HL-60 (cell line): ENCODE results near the gene BAIAP2L1.

Experiments
- DNase-seq, 2 experiments: peaks; one replicate each; pipeline ENCODE4 v3.0.0-alpha.2; 2010 to 2020; ENCODE audit warnings: low read depth in 1 of 2, low spot score in 1 of 2
- H3K27ac ChIP-seq: fragments of 250-450 bp; sonication (Bioruptor Pico); replicated peaks from 2 replicates; pipeline ENCODE4 v1.5.1; 2020; ENCODE audit warnings: mild to moderate bottlenecking, moderate library complexity
- H3K27me3 ChIP-seq: fragments of 250-450 bp; sonication (Bioruptor Pico); 2 replicates; pipeline ENCODE4 v1.5.1; 2021; ENCODE audit warnings: mild to moderate bottlenecking, moderate library complexity; ENCODE audit not compliant: insufficient read depth, poor library complexity, severe bottlenecking
- H3K4me3 ChIP-seq: replicated peaks from 2 replicates; pipeline ENCODE4 v1.5.1; 2011; ENCODE audit warnings: mild to moderate bottlenecking, control low read depth, low read length; ENCODE audit not compliant: insufficient read depth
- CTCF ChIP-seq: IDR thresholded peaks from one replicate; pipeline ENCODE4 v1.5.1; 2011; ENCODE audit warnings: low read length, control low read depth, inconsistent platforms; ENCODE audit not compliant: insufficient read depth
- GABPA ChIP-seq: IDR thresholded peaks from 2 replicates; pipeline ENCODE4 v1.6.1; 2012; ENCODE audit warnings: low read depth
- POLR2AphosphoS5 ChIP-seq: IDR thresholded peaks from 2 replicates; pipeline ENCODE4 v1.6.1; 2012; ENCODE audit warnings: low read depth
- REST ChIP-seq: IDR thresholded peaks from 2 replicates; pipeline ENCODE4 v1.6.1; 2012; ENCODE audit warnings: low read depth; ENCODE audit not compliant: insufficient replicate concordance
- SPI1 ChIP-seq: IDR thresholded peaks from 2 replicates; pipeline ENCODE4 v1.6.1; 2012; ENCODE audit warnings: low read depth, mild to moderate bottlenecking, borderline replicate concordance

BAIAP2L1 gene

GRCh38 chr7:98360221-98361130, 40.4 kb downstream of the BAIAP2L1 start:
- Histone ChIP-seq H3K4me3 (no peak overlapping the region), H3K27ac (no peak overlapping the region)
- TF ChIP-seq CTCF (no peak), REST (no peak), SPI1 (no peak), GABPA (no peak), POLR2AphosphoS5 (no peak)

GRCh38 chr7:98359395-98359794, 41.5 kb downstream of the BAIAP2L1 start:
- Histone ChIP-seq H3K4me3 (no peak overlapping the region), H3K27me3 (peaks cover 3% of the 10 kb centered on the region), H3K27ac (no peak overlapping the region)
- no peak for TF ChIP-seq GABPA
- no peak for TF ChIP-seq POLR2AphosphoS5
- no peak for TF ChIP-seq REST
- no peak for TF ChIP-seq SPI1
- no peak for TF ChIP-seq CTCF
- DNase-seq: no peak

More at GRCh38 chr7:98360221-98361130, 40.4 kb downstream of the BAIAP2L1 start:
- DNase-seq: no peak
- H3K27me3 ChIP-seq: peaks cover 3% of the 10 kb centered on the region

- no peak overlapping the region for H3K4me3 ChIP-seq
- H3K27me3 ChIP-seq: peaks cover 3% of the 10 kb centered on the region
- H3K27ac ChIP-seq: no peak overlapping the region
- TF ChIP-seq REST: no peak
- no peak for TF ChIP-seq POLR2AphosphoS5
- no peak for TF ChIP-seq CTCF
- no peak for TF ChIP-seq SPI1
- TF ChIP-seq GABPA: no peak
- DNase-seq: no peak
These were observed 42.2 kb downstream of the BAIAP2L1 start for GRCh38 chr7:98358706-98359105.
